Memory B cell (primary cell): ENCODE results near the gene PEAR1.
A peak's percentile ranks its signal among the peaks of the same experiment; 100 is the strongest.

Experiments
- ATAC-seq: fragments of 150-1000 bp; cut with Tn5 transposase; 2 replicates; pipeline ENCODE4 v1.10.0; 2021; ENCODE audit warnings: low read depth, mild to moderate bottlenecking, moderate library complexity
- DNase-seq, 2 donors: peaks; one replicate each; pipeline ENCODE4 v3.0.0; 2022; ENCODE audit warnings: low spot score in 2 of 2
- H3K27ac Mint-ChIP-seq: one replicate; pipeline ENCODE4 v1.8.0; 2022; ENCODE audit warnings: mild to moderate bottlenecking, moderate library complexity, mixed read lengths
- H3K27me3 Mint-ChIP-seq: one replicate; pipeline ENCODE4 v1.8.0; 2022; ENCODE audit warnings: mixed read lengths
- H3K36me3 Mint-ChIP-seq: one replicate; pipeline ENCODE4 v1.8.0; 2022; ENCODE audit warnings: mild to moderate bottlenecking, mixed read lengths
- H3K4me1 Mint-ChIP-seq: one replicate; pipeline ENCODE4 v1.8.0; 2022; ENCODE audit warnings: mixed read lengths
- H3K4me3 Mint-ChIP-seq: one replicate; pipeline ENCODE4 v1.8.0; 2022; ENCODE audit warnings: mild to moderate bottlenecking, moderate library complexity, mixed read lengths
- H3K9me3 Mint-ChIP-seq: one replicate; pipeline ENCODE4 v1.8.0; 2022; ENCODE audit warnings: mixed read lengths

PEAR1 gene

GRCh38 chr1:156854634-156855033, 38.9 kb upstream of the PEAR1 start:
- no peak for ATAC-seq
- DNase-seq, result no peak
- Mint-ChIP-seq H3K27me3 (peaks cover 37% of the 10 kb centered on the region), H3K9me3 (no peaks in the 10 kb centered on the region), H3K36me3 (no peaks in the 10 kb centered on the region), H3K4me3 (no peak overlapping the region), H3K4me1 (peaks cover 4% of the 10 kb centered on the region), H3K27ac (no peak overlapping the region)

DNA sequence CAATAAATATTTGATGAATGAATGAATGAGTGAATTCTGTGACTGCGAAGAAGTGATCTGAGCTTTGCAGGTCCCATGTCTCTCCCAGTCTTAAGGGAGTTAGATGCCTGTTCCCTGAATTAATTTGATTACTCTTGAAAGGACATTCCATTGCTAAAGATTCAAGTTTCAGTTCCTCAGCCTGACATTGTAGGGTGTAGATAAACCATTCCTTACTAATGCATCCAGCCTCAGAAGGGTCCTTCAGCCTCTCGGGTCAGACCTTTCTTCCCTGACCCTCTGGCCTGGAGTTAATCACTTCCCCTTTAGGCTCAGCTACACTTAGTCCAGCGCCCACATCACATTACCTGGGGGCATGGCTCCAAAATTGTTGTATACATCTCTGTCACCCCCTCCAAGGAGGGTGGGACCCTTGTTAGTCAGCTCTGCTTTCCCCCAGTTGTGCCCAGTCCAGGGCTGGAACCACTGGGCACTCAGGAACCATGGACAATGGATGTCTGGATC, 37.2 kb upstream of the PEAR1 start:
- H3K27me3 Mint-ChIP-seq, result peaks cover 38% of the 10 kb centered on the region
- peaks cover 8% of the 10 kb centered on the region for H3K4me1 Mint-ChIP-seq
- H3K9me3 Mint-ChIP-seq, result no peaks in the 10 kb centered on the region
- no peak overlapping the region for H3K27ac Mint-ChIP-seq
- no peak for ATAC-seq
- no peak overlapping the region for H3K4me3 Mint-ChIP-seq
- H3K36me3 Mint-ChIP-seq, result no peaks in the 10 kb centered on the region
- no peak for DNase-seq

- ATAC-seq (no peak), DNase-seq (no peak)
- Mint-ChIP-seq H3K27ac (no peak overlapping the region), H3K27me3 (peaks cover 42% of the 10 kb centered on the region), H3K9me3 (no peaks in the 10 kb centered on the region), H3K4me3 (no peak overlapping the region), H3K4me1 (peaks cover 11% of the 10 kb centered on the region), H3K36me3 (no peaks in the 10 kb centered on the region)
Observed at GRCh38 chr1:156857532-156857931, 36.0 kb upstream of the PEAR1 start.

DNA sequence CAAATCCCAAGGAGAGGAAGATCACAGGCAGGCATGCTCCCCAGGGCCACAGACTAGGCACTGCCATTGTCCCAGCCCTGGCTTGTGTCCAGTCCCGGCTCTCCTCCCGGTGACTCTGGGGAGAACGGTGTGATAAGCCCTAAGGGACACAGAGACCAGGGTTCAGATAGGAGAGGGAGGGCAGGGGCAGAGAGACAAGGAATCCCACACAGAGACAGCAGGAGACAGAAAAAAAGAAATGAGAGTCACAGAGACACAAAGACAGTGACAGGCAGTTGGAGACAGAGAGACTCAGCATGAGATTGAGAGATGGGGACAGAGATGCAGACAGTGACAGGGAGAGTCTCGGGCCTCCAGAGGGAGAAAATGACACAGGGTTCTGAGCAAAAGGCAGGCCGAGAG, 35.0 kb upstream of the PEAR1 start:
- peak overlapping the region; percentile 12 for H3K4me3 Mint-ChIP-seq
- no peak for DNase-seq
- H3K27me3 Mint-ChIP-seq, result peaks cover 45% of the 10 kb centered on the region
- no peak for ATAC-seq
- no peaks in the 10 kb centered on the region for H3K36me3 Mint-ChIP-seq
- no peaks in the 10 kb centered on the region for H3K9me3 Mint-ChIP-seq
- no peak overlapping the region for H3K27ac Mint-ChIP-seq
- peaks cover 16% of the 10 kb centered on the region for H3K4me1 Mint-ChIP-seq

DNA sequence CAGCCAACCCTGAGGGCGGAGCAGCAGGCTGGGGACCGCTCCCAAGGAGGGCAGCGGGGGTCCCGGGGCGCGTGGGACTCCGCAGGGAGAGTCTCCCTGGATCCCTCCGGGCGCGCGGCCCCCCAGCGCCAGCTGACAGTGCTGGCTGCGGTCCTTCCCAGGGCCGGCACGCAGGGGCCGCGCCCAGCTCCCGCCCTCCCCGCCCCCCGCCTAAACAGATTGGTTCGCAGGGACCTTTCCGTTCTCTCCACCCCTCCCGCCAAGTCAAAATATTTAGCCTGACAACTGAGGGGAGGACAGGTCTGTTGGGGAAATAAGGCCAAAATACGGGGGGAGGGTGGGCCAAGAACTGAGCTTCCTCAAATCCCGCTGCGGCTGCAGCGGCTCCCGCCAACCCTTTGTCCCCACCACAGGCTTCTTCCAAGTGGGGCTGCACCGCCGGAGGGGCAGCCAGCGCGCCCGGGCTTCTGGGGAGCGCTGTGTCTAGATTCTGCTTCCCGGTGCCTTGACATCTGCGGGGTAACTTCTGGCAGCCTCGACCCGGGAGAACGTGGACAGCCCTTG, 34.5 kb upstream of the PEAR1 start, which contains the start of gene INSRR:
Gene INSRR (minus strand): TSS at position 159 of the 564 bp plus-strand sequence. CDS start 496 bp downstream, outside the sequence.
- no peak for DNase-seq

DNA sequence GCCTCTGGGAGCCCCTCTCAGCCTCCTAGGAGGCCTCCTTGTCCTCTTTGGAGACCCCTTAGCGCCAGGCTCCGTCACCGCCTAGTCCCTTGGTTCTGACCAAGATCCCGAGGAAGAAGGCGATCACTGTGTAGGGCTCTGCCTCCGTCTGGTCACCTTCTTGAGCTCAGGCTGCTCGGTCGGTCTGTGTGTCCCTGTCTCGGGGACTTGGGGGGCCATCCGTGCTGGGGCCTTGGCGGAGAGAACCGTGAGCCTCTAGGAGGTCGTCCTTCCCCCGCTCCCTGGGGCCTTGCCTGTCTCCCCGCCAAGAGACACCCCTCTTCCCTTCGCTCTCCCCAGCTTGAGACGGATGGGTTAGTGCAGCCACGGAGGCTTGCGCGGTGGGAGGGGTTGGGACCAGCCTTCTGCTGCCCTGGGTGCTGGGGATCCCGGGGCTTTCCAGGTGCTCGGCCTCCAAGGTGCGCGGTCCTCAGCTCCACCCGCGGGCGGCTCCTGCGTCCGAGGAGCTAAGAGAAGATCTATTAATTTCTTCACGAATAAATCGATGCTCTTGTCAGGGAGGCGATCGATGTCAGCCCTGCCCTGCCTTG, 33.9 kb upstream of the PEAR1 start:
- H3K36me3 Mint-ChIP-seq, result no peaks in the 10 kb centered on the region
- ATAC-seq (peak; percentile 7), DNase-seq (no peak)
- H3K4me1 Mint-ChIP-seq, result peaks cover 16% of the 10 kb centered on the region
- H3K4me3 Mint-ChIP-seq, result peak overlapping the region; percentile 78
- H3K9me3 Mint-ChIP-seq, result no peaks in the 10 kb centered on the region
- peaks cover 47% of the 10 kb centered on the region for H3K27me3 Mint-ChIP-seq
- H3K27ac Mint-ChIP-seq, result no peak overlapping the region

More for the DNA sequence above, 34.5 kb upstream of the PEAR1 start, which contains the start of gene INSRR:
- Mint-ChIP-seq H3K4me1 (peaks cover 16% of the 10 kb centered on the region), H3K27me3 (peaks cover 46% of the 10 kb centered on the region), H3K4me3 (peak within 1 kb of the TSS; percentile 78), H3K9me3 (no peaks in the 10 kb centered on the region), H3K27ac (no peak within 1 kb of the TSS), H3K36me3 (no peaks in the 10 kb centered on the region)
- no peak for ATAC-seq

GRCh38 chr1:156860113-156860627, 33.3 kb upstream of the PEAR1 start:
- H3K27ac Mint-ChIP-seq, result no peak overlapping the region
- DNase-seq, result peak; percentile 45 to 61
- peaks cover 45% of the 10 kb centered on the region for H3K27me3 Mint-ChIP-seq
- peaks cover 16% of the 10 kb centered on the region for H3K4me1 Mint-ChIP-seq
- no peaks in the 10 kb centered on the region for H3K36me3 Mint-ChIP-seq
- ATAC-seq, result peak; percentile 74
- no peaks in the 10 kb centered on the region for H3K9me3 Mint-ChIP-seq
- peak overlapping the region; percentile 78 for H3K4me3 Mint-ChIP-seq

- peak within 1 kb of the TSS; percentile 78 for H3K4me3 Mint-ChIP-seq
- H3K36me3 Mint-ChIP-seq, result no peaks in the 10 kb centered on the region
- H3K27ac Mint-ChIP-seq, result no peak within 1 kb of the TSS
- H3K27me3 Mint-ChIP-seq, result peaks cover 48% of the 10 kb centered on the region
- H3K4me1 Mint-ChIP-seq, result peaks cover 16% of the 10 kb centered on the region
- H3K9me3 Mint-ChIP-seq, result no peaks in the 10 kb centered on the region
- ATAC-seq, result peak; percentile 75
- peak in 1 of 2 donors; percentile 41 for DNase-seq
Observed at GRCh38 chr1:156860628-156861423, 32.7 kb upstream of the PEAR1 start, which contains the start of gene NTRK1. Gene NTRK1 (plus strand): TSS chr1:156860865. CDS start chr1:156860935, 70 bp downstream.

DNA sequence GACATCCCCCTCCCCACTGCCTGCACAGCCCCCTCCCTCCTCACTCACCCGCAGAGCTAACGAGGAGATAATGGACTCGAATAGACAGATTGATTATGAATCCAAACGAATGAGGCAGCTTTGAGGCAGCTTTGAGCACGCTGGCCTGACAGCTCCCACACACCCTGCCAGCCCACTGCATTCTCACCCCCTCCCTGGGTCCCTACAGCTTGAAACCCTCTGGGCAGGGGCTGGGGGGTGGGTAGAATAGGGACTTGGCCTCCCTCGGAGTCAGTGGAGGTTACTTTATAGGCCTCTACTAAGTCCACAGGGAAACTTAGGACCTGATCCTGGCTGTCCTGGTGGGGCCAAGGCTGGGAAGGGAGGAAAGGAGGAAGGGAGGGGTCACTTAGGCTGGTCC, 30.9 kb upstream of the PEAR1 start:
- Mint-ChIP-seq H3K36me3 (no peaks in the 10 kb centered on the region), H3K27ac (no peak overlapping the region), H3K4me1 (peaks cover 16% of the 10 kb centered on the region), H3K27me3 (peaks cover 47% of the 10 kb centered on the region), H3K9me3 (no peaks in the 10 kb centered on the region), H3K4me3 (no peak overlapping the region)
- no peak for DNase-seq
- ATAC-seq, result no peak

DNA sequence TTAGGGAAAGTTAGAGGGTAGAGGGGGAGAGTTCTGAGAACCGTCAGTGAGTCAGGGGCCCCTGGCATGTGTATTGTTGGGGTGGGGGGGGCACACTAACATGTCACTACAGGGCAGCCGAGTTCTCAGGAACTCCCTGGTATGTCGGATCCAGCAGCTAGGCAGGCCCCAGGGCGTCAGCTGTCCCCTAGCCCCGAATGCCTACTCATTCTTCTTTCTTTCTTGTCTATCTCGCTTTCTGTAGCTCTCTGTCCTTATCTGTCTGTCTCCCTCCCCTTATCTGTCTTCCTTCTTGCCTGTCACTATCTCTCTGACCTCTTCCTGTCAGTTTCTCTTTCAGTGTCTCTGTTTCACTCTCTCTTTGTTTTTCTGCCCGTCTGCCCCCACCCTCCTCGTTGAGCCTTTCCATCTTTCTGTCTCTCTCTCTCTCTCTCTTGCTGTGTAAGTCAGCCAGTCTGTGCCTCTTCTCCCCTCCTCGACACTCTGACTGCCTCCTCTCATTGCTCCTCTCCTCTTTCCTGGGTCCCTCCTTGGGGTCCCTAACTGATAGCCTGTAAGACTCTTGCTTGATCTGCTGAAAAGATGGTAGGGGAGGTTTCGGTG, 30.4 kb upstream of the PEAR1 start:
- ATAC-seq (no peak), DNase-seq (no peak)
- peaks cover 46% of the 10 kb centered on the region for H3K27me3 Mint-ChIP-seq

GRCh38 chr1:156863631-156864030, 29.9 kb upstream of the PEAR1 start:
- H3K27ac Mint-ChIP-seq, result no peak overlapping the region

More for the DNA sequence above, 30.4 kb upstream of the PEAR1 start:
- Mint-ChIP-seq H3K9me3 (no peaks in the 10 kb centered on the region), H3K4me3 (no peak overlapping the region), H3K4me1 (peaks cover 16% of the 10 kb centered on the region), H3K27ac (no peak overlapping the region), H3K36me3 (no peaks in the 10 kb centered on the region)

DNA sequence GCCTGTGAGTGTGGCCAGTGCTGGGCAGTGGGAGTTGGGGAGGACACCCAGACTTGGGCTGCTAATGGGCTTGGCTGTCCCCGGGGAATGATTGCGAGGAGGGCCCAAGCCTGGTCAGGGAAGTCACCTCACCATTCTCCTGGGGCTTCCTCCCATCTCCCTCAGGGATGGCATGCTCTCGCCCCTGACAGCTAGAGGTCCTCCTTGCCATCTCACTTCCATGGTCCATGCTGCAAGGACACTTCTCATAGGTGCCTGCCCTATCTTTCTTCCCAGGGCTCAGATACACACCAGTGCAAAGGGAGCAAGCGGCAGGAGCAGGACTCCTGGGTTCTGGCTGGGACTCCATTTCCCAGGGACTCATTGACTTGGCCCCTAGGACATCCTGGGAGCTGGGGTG, 28.7 kb upstream of the PEAR1 start:
- no peak for DNase-seq
- Mint-ChIP-seq H3K36me3 (no peaks in the 10 kb centered on the region), H3K27ac (no peak overlapping the region), H3K27me3 (peaks cover 48% of the 10 kb centered on the region), H3K4me3 (no peak overlapping the region), H3K4me1 (peaks cover 12% of the 10 kb centered on the region), H3K9me3 (no peaks in the 10 kb centered on the region)
- ATAC-seq, result no peak

More at GRCh38 chr1:156863631-156864030, 29.9 kb upstream of the PEAR1 start:
- ATAC-seq, result no peak
- Mint-ChIP-seq H3K4me1 (peaks cover 14% of the 10 kb centered on the region), H3K9me3 (no peaks in the 10 kb centered on the region), H3K36me3 (no peaks in the 10 kb centered on the region), H3K27me3 (peaks cover 45% of the 10 kb centered on the region), H3K4me3 (no peak overlapping the region)
- DNase-seq, result no peak

DNA sequence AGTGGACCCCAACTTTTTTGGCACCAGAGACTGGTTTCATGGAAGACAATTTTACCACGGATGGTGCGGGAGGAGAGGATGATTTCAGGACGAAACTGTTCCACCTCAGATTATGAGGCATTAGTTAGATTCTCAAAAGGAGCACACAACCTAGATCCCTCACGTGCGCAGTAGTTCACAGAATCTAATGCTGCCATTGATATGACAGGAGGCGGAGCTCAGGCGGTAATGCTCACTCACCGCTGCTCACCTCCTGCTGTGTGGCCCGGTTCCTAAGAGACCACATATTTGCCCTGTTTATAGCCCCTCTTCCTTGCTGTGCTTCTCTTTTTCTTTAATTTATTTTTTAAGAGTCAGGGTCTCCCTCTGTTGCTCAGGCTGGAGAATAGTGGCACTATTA, 28.3 kb upstream of the PEAR1 start:
- DNase-seq (no peak), ATAC-seq (no peak)
- Mint-ChIP-seq H3K27ac (no peak overlapping the region), H3K4me1 (peaks cover 10% of the 10 kb centered on the region), H3K9me3 (no peaks in the 10 kb centered on the region), H3K27me3 (peaks cover 46% of the 10 kb centered on the region), H3K4me3 (no peak overlapping the region), H3K36me3 (no peaks in the 10 kb centered on the region)
